Measurements from ENCODE around the gene ITLN2. TPM values are rescaled to one million over a fixed set of nuclear protein-coding genes. Genes with fewer than 3 reads are reported as not detected.
"Not testable (repeated sequence)": the region's sequence is repeated elsewhere in the genome, so short reads cannot be mapped to it uniquely, and the experiment has no call there.

The ITLN2 gene
- polyA plus RNA-seq, 4 donors: not detected

GRCh38 chr1:160910170-160910750, 44.3 kb downstream of the ITLN2 start:
- no peak for DNase-seq (ENCODE audit: low read depth in 4 of 4, low spot score in 2 of 4)

GRCh38 chr1:160907976-160908375, 46.6 kb downstream of the ITLN2 start:
- DNase-seq (ENCODE audit: low read depth in 4 of 4, low spot score in 2 of 4): no peak

GRCh38 chr1:160905617-160905989, 49.0 kb downstream of the ITLN2 start:
- no peak for DNase-seq (ENCODE audit: low read depth in 4 of 4, low spot score in 2 of 4)

GRCh38 chr1:160904783-160905616, 49.6 kb downstream of the ITLN2 start:
- DNase-seq (ENCODE audit: low read depth in 4 of 4, low spot score in 2 of 4): no peak

- DNase-seq (ENCODE audit: low read depth in 4 of 4, low spot score in 2 of 4): not testable (repeated sequence)
Observed at GRCh38 chr1:160902251-160902650, 52.4 kb downstream of the ITLN2 start.

- DNase-seq (ENCODE audit: low read depth in 4 of 4, low spot score in 2 of 4): no peak
Observed at GRCh38 chr1:160901768-160902167, 52.8 kb downstream of the ITLN2 start.

- DNase-seq (ENCODE audit: low read depth in 4 of 4, low spot score in 2 of 4): not testable (repeated sequence)
Observed at GRCh38 chr1:160900683-160901082, 53.9 kb downstream of the ITLN2 start.

Other genes with a start within 250 kb of the ITLN2 start
- gene CD48, start 243.0 kb downstream of the ITLN2 start, polyA plus RNA-seq (ENCODE audit: insufficient read length in 4 of 4): 1 to 10 TPM in 3 of 4 donors, under 1 TPM in 1; 0.66 to 2.6 (median 1.5) TPM
- under 1 TPM; 0.32 to 0.55 (median 0.41) TPM for gene SLAMF7, start 215.6 kb downstream of the ITLN2 start, polyA plus RNA-seq (ENCODE audit: insufficient read length in 4 of 4)
- under 1 TPM; 0.09 to 0.30 (median 0.13) TPM for gene LY9, start 158.6 kb downstream of the ITLN2 start, polyA plus RNA-seq (ENCODE audit: insufficient read length in 4 of 4)
- gene CD244, start 91.9 kb downstream of the ITLN2 start, polyA plus RNA-seq (ENCODE audit: insufficient read length in 4 of 4): under 1 TPM; 0.11 to 0.44 (median 0.25) TPM
- gene ITLN1, start 69.6 kb downstream of the ITLN2 start, polyA plus RNA-seq (ENCODE audit: insufficient read length in 4 of 4): 1 to 10 TPM; 1.3 to 5.3 (median 2.1) TPM
- 100 to 1,000 TPM in 1 of 4 donors, 10 to 100 TPM in 3; 76.1 to 101 (median 82.1) TPM for gene F11R, start 66.3 kb upstream of the ITLN2 start, polyA plus RNA-seq (ENCODE audit: insufficient read length in 4 of 4)
- gene TSTD1, start 84.2 kb upstream of the ITLN2 start, polyA plus RNA-seq (ENCODE audit: insufficient read length in 4 of 4): 10 to 100 TPM; 52.0 to 76.1 (median 67.5) TPM
- gene USF1, start 91.2 kb upstream of the ITLN2 start, polyA plus RNA-seq (ENCODE audit: insufficient read length in 4 of 4): 10 to 100 TPM; 55.6 to 69.0 (median 60.4) TPM
- 1 to 10 TPM; 1.8 to 2.6 (median 2.0) TPM for gene ARHGAP30, start 115.1 kb upstream of the ITLN2 start, polyA plus RNA-seq (ENCODE audit: insufficient read length in 4 of 4)
- 1 to 10 TPM; 2.1 to 4.8 (median 4.3) TPM for gene NECTIN4, start 134.7 kb upstream of the ITLN2 start, polyA plus RNA-seq (ENCODE audit: insufficient read length in 4 of 4)
- 10 to 100 TPM; 14.9 to 21.5 (median 16.4) TPM for gene KLHDC9, start 143.6 kb upstream of the ITLN2 start, polyA plus RNA-seq (ENCODE audit: insufficient read length in 4 of 4)
- gene PFDN2, start 163.2 kb upstream of the ITLN2 start, polyA plus RNA-seq (ENCODE audit: insufficient read length in 4 of 4): 10 to 100 TPM; 71.1 to 85.7 (median 77.7) TPM
- gene NIT1, start 163.3 kb upstream of the ITLN2 start, polyA plus RNA-seq (ENCODE audit: insufficient read length in 4 of 4): 10 to 100 TPM; 45.3 to 57.5 (median 51.8) TPM
- 10 to 100 TPM; 43.1 to 57.7 (median 48.1) TPM for gene DEDD, start 177.9 kb upstream of the ITLN2 start, polyA plus RNA-seq (ENCODE audit: insufficient read length in 4 of 4)
- 100 to 1,000 TPM; 124 to 175 (median 145) TPM for gene UFC1, start 199.2 kb upstream of the ITLN2 start, polyA plus RNA-seq (ENCODE audit: insufficient read length in 4 of 4)
- gene USP21, start 204.7 kb upstream of the ITLN2 start, polyA plus RNA-seq (ENCODE audit: insufficient read length in 4 of 4): 10 to 100 TPM; 45.6 to 61.0 (median 50.3) TPM
- gene PPOX, start 211.6 kb upstream of the ITLN2 start, polyA plus RNA-seq (ENCODE audit: insufficient read length in 4 of 4): 10 to 100 TPM; 34.6 to 62.0 (median 49.4) TPM
- 10 to 100 TPM; 36.7 to 49.3 (median 41.3) TPM for gene B4GALT3, start 222.7 kb upstream of the ITLN2 start, polyA plus RNA-seq (ENCODE audit: insufficient read length in 4 of 4)
- 1 to 10 TPM in 2 of 4 donors, under 1 TPM in 2; 0.72 to 1.6 (median 1.1) TPM for gene ADAMTS4, start 244.2 kb upstream of the ITLN2 start, polyA plus RNA-seq (ENCODE audit: insufficient read length in 4 of 4)
- gene NDUFS2, start 247.6 kb upstream of the ITLN2 start, polyA plus RNA-seq (ENCODE audit: insufficient read length in 4 of 4): 100 to 1,000 TPM; 178 to 218 (median 200) TPM